Kidney epithelial cell (primary cell): ENCODE results near the gene MAN1A2. TPM values are rescaled to one million over a fixed set of nuclear protein-coding genes. Genes with fewer than 3 reads are reported as not detected.

Experiments used
- DNase-seq: peaks from one replicate; pipeline ENCODE4 v3.0.0-alpha.2; 2010; ENCODE audit warnings: low read depth
- H3K27me3 ChIP-seq: 2 replicates; pipeline ENCODE4 v1.6.0; 2011; ENCODE audit warnings: low read length; ENCODE audit not compliant: control insufficient read depth, insufficient read depth
- H3K36me3 ChIP-seq: 2 replicates; pipeline ENCODE4 v1.5.1; 2011; ENCODE audit warnings: low read length; ENCODE audit not compliant: control insufficient read depth, insufficient read depth
- H3K4me3 ChIP-seq: 2 replicates; pipeline ENCODE4 v1.5.1; 2011; ENCODE audit warnings: low read depth, mild to moderate bottlenecking, control low read depth, low read length
- total RNA-seq: library from RNA; depleted of rRNA; stranded (reverse); fragments of >200 nt; gene quantifications from 2 replicates; pipeline ENCODE4 v1.2.3, GENCODE V29; 2015
- TF ChIP-seq, protein P1 (sequence below): IDR thresholded peaks from 2 replicates; pipeline ENCODE4 v1.5.1; 2011; ENCODE audit warnings: mild to moderate bottlenecking, moderate library complexity, low read length, control low read depth, inconsistent platforms; ENCODE audit not compliant: insufficient read depth, poor library complexity, severe bottlenecking

MAN1A2 gene
- total RNA-seq, 1 donor from 2014 or later = 22.0 TPM

DNA sequence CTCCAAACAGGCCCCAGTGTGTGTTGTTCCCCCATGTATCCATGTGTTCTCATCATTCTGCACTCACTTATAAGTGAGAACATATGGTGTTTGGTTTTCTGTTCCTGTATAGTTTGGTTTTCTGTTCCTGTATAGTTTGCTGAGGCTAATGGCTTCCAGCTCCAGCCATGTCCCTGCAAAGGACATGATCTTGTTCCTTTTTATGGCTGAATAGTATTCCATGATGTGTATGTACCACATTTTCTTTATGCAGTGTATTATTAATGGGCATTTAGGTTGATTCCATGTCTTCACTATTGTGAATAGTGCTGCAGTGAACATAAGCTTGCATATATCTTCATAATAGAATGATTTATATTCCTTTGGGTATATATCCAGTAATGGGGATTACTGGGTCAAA, 111.8 kb downstream of the MAN1A2 start:
- TF ChIP-seq, protein P1, sequence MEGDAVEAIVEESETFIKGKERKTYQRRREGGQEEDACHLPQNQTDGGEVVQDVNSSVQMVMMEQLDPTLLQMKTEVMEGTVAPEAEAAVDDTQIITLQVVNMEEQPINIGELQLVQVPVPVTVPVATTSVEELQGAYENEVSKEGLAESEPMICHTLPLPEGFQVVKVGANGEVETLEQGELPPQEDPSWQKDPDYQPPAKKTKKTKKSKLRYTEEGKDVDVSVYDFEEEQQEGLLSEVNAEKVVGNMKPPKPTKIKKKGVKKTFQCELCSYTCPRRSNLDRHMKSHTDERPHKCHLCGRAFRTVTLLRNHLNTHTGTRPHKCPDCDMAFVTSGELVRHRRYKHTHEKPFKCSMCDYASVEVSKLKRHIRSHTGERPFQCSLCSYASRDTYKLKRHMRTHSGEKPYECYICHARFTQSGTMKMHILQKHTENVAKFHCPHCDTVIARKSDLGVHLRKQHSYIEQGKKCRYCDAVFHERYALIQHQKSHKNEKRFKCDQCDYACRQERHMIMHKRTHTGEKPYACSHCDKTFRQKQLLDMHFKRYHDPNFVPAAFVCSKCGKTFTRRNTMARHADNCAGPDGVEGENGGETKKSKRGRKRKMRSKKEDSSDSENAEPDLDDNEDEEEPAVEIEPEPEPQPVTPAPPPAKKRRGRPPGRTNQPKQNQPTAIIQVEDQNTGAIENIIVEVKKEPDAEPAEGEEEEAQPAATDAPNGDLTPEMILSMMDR = no peak
- no peaks in the 10 kb centered on the region for H3K36me3 ChIP-seq
- no peak for DNase-seq

DNA sequence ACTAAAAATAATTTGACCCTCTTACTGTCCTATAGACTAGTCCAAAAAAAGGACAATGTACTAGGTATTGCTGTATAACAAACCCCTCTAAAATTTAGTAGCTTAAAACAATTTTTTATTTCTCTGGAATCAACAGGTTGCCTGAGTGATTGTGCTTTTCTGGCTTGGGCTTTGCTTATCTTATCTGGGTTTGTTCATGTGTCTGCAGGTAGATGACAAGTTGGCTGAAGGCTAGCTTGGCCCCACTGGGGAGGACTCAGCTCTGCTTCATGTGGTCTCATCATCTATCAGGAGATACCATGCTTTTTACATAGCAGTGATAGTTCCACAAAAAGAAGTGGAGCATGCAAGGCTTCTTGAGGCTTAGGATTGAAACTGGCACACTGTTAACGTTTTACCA, 114.2 kb downstream of the MAN1A2 start:
- Histone ChIP-seq H3K36me3 (no peaks in the 10 kb centered on the region), H3K27me3 (no peaks in the 10 kb centered on the region)
- TF ChIP-seq, protein P1 = no peak

More for the DNA sequence above, 111.8 kb downstream of the MAN1A2 start:
- Histone ChIP-seq H3K27me3 (no peaks in the 10 kb centered on the region), H3K4me3 (no peak overlapping the region)

DNA sequence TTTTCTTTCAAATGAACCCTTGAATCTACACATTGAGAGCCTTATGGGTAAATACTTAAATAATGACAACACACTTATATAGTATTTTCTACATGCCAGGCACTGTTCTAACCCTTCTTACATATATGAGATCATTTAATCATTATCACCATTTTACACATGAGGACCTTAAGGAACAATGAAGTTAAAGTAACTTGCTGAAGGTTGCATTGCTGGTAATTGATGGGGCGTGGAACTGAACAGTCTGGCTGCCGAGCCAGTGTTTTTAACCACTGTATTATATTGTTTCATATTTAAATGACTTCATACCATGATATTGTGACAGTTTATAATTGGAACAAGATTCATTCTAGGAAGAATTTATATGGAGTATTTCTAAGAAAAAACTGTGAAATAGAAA, 126.7 kb downstream of the MAN1A2 start:
- no peak for DNase-seq
- TF ChIP-seq, protein P1 = no peak
- Histone ChIP-seq H3K27me3 (no peaks in the 10 kb centered on the region), H3K36me3 (no peaks in the 10 kb centered on the region), H3K4me3 (no peak overlapping the region)

More for the DNA sequence above, 114.2 kb downstream of the MAN1A2 start:
- DNase-seq = no peak
- H3K4me3 ChIP-seq = no peak overlapping the region

DNA sequence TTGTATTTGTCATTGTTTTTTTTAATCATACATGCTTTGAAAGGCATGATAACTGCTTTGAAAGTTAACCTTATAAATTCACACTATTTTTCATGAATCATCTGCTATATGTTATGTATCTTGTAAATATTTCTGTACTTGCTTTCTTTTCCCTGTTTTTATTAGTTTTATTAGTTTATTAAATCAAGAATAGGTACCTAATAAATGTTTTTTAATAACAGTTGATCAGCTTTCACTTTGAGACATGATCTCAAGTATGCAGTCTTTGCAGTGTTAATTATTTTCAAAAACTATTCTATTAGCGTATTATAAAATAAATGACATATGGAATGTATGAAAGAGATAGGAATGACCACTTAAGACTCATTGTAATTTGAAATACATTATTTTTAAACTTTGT, 127.8 kb downstream of the MAN1A2 start:
- H3K36me3 ChIP-seq = no peaks in the 10 kb centered on the region
- DNase-seq = no peak
- TF ChIP-seq, protein P1 = no peak

DNA sequence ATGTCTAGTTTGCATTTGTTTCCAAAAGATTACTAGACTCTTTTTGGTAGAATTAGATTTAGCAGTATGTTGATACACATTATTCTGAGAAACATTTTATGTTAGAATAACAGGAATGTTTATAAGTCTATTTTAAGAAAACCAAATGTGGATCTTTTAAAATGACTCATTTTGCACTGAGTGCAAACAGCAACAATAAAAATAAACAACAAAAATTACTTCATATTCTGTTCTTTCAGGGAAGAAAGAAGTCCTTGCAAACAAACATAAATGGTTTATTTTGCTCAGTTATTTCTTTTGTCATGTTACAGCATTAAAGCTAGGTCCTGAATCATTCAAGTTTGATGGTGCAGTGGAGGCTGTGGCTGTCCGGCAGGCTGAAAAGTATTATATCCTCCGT, 131.8 kb downstream of the MAN1A2 start:
- Histone ChIP-seq H3K4me3 (no peak overlapping the region), H3K27me3 (no peaks in the 10 kb centered on the region)
- TF ChIP-seq, protein P1 = no peak

More for the DNA sequence above, 127.8 kb downstream of the MAN1A2 start:
- H3K4me3 ChIP-seq = no peak overlapping the region
- H3K27me3 ChIP-seq = no peaks in the 10 kb centered on the region

DNA sequence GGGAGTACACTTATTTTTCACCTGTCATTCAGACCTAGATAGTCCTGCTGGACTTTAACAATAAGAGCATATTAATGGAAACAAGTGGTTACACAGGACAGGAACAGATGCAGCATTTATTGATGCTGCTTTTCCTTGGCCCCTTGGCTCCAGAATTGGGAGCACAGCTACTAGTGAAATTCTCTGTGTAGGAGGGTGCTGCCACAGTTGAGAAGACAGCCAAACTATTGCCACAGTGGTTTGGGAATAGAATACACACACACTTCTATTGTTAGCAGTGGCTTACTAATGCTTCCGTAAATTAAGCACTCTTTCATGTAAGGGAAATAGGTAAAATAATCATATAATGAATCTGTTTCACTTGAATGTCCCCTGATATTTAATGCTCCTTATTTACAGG, 133.3 kb downstream of the MAN1A2 start:
- TF ChIP-seq, protein P1 = no peak

More for the DNA sequence above, 131.8 kb downstream of the MAN1A2 start:
- no peak for DNase-seq
- no peaks in the 10 kb centered on the region for H3K36me3 ChIP-seq

More for the DNA sequence above, 133.3 kb downstream of the MAN1A2 start:
- no peak for DNase-seq
- Histone ChIP-seq H3K4me3 (no peak overlapping the region), H3K36me3 (no peaks in the 10 kb centered on the region), H3K27me3 (no peaks in the 10 kb centered on the region)
